GM18520 (cell line): ENCODE results near the gene TMEM242.

Experiments
- ATAC-seq: cut with Tn5 transposase; IDR thresholded peaks from one replicate; pipeline ENCODE4 v1.9.1; 2021; ENCODE audit not compliant: unreplicated experiment

TMEM242 gene

GRCh38 chr6:157255079-157255478 lies 68.2 kb downstream of the TMEM242 start:
- no peak for ATAC-seq

DNA sequence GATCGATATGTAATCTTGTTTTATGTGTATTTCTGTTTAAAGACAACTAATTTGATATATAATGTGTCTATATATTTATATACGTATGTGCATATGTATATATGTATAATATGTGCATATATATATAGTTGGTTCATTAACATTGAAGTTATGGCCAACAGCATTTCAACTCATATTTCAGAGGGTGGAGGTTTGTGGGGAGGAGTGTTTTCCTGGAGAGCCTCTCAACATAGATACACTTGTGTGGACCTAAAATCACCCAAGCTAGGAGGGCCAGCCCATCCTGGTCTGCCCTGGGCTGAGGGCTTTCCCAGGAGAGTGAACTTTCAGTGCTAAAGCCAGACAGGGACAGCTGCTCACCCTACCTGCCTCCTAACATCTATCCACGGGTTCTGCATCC lies 68.8 kb downstream of the TMEM242 start:
- no peak for ATAC-seq

GRCh38 chr6:157253699-157254098 lies 69.6 kb downstream of the TMEM242 start:
- ATAC-seq, result no peak

DNA sequence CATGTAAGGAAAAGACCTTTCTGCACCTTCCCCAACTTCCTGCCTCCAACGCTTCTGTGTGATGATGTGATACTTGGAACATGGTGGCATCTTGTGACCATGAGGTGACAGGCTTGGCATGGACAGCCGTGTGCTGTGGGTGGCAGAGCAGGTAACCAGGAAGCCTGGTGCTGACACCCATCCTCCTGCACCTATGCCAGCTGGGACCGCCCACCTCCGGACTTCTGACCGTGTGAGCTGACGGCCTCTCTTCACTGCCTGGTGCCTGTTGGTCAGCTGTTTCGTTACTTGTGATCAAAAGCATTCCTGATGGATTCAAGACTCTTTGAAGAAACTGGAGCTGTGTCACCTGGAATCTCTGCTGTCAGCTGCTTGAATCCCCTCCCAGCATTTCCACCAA lies 70.3 kb downstream of the TMEM242 start:
- no peak for ATAC-seq

GRCh38 chr6:157251586-157252247 lies 71.6 kb downstream of the TMEM242 start:
- no peak for ATAC-seq

GRCh38 chr6:157249826-157250225 lies 73.5 kb downstream of the TMEM242 start:
- no peak for ATAC-seq

DNA sequence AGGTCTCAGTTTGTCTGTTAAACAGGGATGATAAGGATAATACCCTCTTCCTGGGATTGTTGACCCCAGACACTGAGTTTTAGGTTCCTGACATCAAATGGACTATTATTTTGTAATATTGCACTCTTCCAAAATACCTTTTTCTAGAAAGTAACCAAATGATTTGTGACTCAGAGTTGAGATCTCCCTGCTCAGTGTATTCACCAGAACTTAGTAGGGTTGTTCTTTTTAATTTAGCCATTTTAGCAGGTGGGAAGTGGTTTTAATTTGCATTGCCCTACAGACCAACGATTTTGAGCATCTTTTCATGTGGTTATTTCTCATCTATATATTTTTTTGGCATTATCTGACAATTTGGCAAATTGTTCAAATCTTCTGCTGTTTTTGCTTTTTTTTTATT lies 75.1 kb downstream of the TMEM242 start:
- no peak for ATAC-seq

- no peak for ATAC-seq
Measured at GRCh38 chr6:157246771-157247484, 76.4 kb downstream of the TMEM242 start.

DNA sequence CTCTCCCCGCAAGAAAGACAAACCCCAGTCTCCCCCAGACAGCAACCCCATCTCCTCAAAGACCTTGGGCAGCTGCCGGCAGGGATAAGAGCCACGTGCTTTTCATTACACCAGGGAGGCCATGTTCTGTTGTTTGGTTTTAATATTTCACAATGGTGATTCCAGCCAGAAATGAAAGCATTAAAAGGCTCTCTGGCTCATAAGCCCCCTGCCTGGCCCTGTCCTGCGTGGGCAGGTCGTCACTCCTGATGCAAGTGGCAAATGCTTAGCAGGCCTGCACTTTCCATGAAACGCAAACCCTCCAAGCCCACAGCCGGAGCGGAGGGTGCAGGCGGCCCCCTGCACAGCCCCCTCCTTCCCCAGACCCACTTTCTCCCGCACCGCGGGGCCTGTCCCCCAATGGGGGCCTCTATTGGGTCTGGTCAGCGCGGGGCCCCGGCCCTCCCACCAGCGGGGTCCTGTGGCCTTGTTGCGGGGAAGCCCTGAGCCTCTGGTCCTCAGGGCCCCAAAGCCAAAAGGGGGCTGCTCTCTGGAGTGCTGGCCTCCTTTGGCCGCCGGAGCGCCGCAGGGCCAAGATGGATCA lies 77.2 kb downstream of the TMEM242 start:
- no peak for ATAC-seq

- ATAC-seq, result no peak
Measured at GRCh38 chr6:157245436-157245835, 77.9 kb downstream of the TMEM242 start.

- no peak for ATAC-seq
Measured at GRCh38 chr6:157244780-157245179, 78.5 kb downstream of the TMEM242 start.

- ATAC-seq, result no peak
Measured at GRCh38 chr6:157244175-157244574, 79.1 kb downstream of the TMEM242 start.

GRCh38 chr6:157242791-157243190 lies 80.5 kb downstream of the TMEM242 start:
- ATAC-seq, result no peak

- no peak for ATAC-seq
Measured at GRCh38 chr6:157240960-157241311, 82.4 kb downstream of the TMEM242 start.

DNA sequence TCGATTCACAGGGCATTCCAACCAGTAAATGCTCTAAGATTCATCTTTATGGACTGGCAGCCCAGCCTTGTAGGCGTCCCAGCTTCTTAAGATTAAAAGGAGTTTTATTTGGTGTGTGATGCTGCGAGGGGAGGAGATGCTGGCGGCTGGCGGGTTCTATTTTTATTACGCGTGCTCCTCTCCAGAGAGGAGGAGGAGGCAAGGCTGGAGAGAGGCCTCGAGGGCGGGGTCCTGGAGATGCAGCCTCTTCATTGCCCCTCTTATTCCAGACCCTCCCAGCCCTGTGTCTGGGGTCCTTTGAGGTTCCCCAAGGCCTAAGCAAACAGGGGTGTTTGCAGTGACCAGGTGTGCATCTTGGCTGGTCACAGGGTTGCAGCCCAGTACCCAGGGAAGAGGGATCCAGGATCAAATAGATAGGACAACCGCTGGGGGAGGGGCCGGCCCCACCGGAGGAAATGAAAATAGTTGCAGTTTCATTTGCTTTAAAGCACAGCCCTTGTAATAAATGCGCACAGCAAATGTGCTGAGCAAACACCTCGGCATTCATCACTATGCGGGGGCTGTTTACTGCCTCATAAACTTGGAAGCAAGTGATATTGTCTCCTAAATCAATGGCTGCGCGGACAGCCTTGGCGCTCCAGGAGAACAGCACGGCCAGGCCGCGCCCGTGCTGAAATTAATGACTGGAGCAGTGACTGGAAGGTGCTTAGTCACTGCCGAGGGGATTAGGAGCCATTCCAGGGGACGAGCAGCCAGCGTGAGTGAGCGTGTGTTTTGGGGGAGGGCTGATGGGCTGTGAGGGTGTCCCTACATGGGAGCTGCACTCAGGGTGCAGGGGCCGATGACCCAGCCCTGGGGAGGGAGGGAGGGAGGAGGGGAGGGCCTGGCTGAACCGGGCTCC lies 83.0 kb downstream of the TMEM242 start:
- ATAC-seq, result no peak

DNA sequence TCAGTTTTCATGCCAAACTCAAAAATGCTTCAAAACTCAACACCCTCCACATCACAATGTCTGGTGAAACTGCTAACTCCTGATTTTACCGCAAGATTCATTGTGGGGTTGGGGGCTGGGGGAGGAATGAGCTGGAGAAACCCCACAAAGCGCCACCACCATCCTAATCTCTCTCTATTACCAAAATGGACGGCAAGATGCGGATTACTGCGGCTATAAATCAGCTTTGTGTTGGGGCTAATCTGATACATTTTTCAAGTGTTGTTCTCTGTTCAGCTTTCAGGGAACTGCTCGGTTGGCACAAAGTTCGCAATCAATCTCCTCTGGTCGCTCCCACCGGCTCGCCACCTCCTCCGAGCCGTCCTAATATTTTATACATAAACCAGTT lies 83.7 kb downstream of the TMEM242 start:
- ATAC-seq, result no peak
